Adrenal gland (tissue), 19 donors: ENCODE results near the gene CGREF1. TPM values are rescaled to one million over a fixed set of nuclear protein-coding genes. Genes with fewer than 3 reads are reported as not detected.

Experiments
- DNase-seq, 7 donors: peaks; one replicate each; pipeline ENCODE4 v3.0.0-alpha.2; 2019 to 2020
- H3K27ac ChIP-seq, 5 donors: fragments of 200-600 bp; sonication (generic) in 4 of 5; 1 replicate in 3 of 5; 2 replicates in 2 of 5; pipeline versions ENCODE4 v1.5.1 to v1.8.0; 2016 to 2020; ENCODE audit warnings: mild to moderate bottlenecking in 1 of 5
- H3K27me3 ChIP-seq: fragments of 200-600 bp; 2 replicates; pipeline ENCODE4 v1.8.0; 2021
- H3K36me3 ChIP-seq, 2 donors: fragments of 200-600 bp; replicated peaks in 1 of 2; 1 replicate in 1 of 2; 2 replicates in 1 of 2; pipeline versions ENCODE4 v1.5.1 to v1.8.0; 2018 to 2022
- H3K4me1 ChIP-seq, 2 donors: fragments of 200-600 bp; replicated peaks in 1 of 2; 1 replicate in 1 of 2; 2 replicates in 1 of 2; pipeline versions ENCODE4 v1.5.1 to v1.8.0; 2018 to 2021
- H3K4me3 ChIP-seq, 4 donors: fragments of 200-600 bp; sonication (generic) in 3 of 4; one replicate each; pipeline ENCODE4 v1.5.1; 2016 to 2018
- H3K9me3 ChIP-seq, 3 donors: fragments of 200-600 bp; sonication (generic) in 1 of 3; replicated peaks in 1 of 3; 1 replicate in 2 of 3; 2 replicates in 1 of 3; pipeline versions ENCODE4 v1.5.1 to v1.8.0; 2016 to 2021
- CTCF ChIP-seq, 6 experiments: fragments of 450-650 bp in 4 of 6; fragments of 200-600 bp in 2 of 6; sonication (generic) in 1 of 6; IDR thresholded peaks; 1 replicate in 5 of 6; 2 replicates in 1 of 6; pipeline versions ENCODE4 v1.5.1 to v1.8.0; 2016 to 2021; ENCODE audit warnings: antibody characterized with exemption in 6 of 6, mild to moderate bottlenecking in 2 of 6, moderate library complexity in 1 of 6
- POLR2A ChIP-seq, 2 donors: fragments of 450-650 bp; IDR thresholded peaks; one replicate each; pipeline ENCODE4 v1.6.1; 2017; ENCODE audit warnings: antibody characterized with exemption in 2 of 2, mild to moderate bottlenecking in 2 of 2, moderate library complexity in 1 of 2
- WGBS, 4 donors: extraction: QIAGEN DNeasy Blood & Tissue Kit in 2 of 4; methylation state at CpG; one replicate each; pipeline versions ENCODE4 v1.1.5 to v1.1.7; 2013 to 2017; 5-methylcytosine and 5-hydroxymethylcytosine counted together
- intact Hi-C, 2 donors: fragments of 100-400 bp; cut with DNase I; formaldehyde crosslinking; loops; one replicate each; pipeline versions ENCODE4 v1.14.1 to v1.15.0; 2022 to 2023
- long read RNA-seq, 10 donors: library from polyadenylated mRNA in 3 of 10; unstranded in 2 of 10; stranded (forward) in 1 of 10; transcript quantifications; one replicate each; pipeline ENCODE4 v2.0.0 and lab custom pipeline, GENCODE V29; 2021 to 2026
- polyA plus RNA-seq, 3 donors: library from polyadenylated mRNA; stranded (reverse); fragments of 200-250 nt in 2 of 3; fragments of 350-450 nt in 1 of 3; fragmentation: Illumina TruSeq in 1 of 3; extraction: RNeasy Lipid Tissue Mini Kit (QIAGEN cat#74804) in 1 of 3; gene quantifications; one replicate each; pipeline ENCODE4 v1.2.3, GENCODE V29; 2013 to 2014
- total RNA-seq, 9 donors: library from RNA; depleted of rRNA in 4 of 9; stranded (reverse); fragments of >200 nt in 4 of 9; fragments of 120-200 nt in 1 of 9; fragmentation: NEBNext Ultra II Directional in 1 of 9; extraction: Animal tissue kit (Norgen Biotek cat#: 25700) in 1 of 9; gene quantifications; one replicate each; pipeline versions ENCODE4 v1.1.0 to v1.2.4, GENCODE V29; 2013 to 2023
- donor health status: healthy with polysubstance abuse.
- donor health status: Bipolar disorder and iron deficiency.
- donor health status: DM: yes; HTN: yes; CAD: no.
- donor health status: DM: no; HTN: no; CAD: no.
- donor health status: DM: no; HTN: no; CAD: no.
- donor health status: DM: yes; HTN: yes; CAD: no.

Gene CGREF1
- total RNA-seq (1 to 10 TPM in 4 of 9 donors, under 1 TPM in 4, not detected in 1; 0.52 to 4.7 (median 1.0) TPM), polyA plus RNA-seq (1 to 10 TPM; 1.8 to 2.0 (median 2.0) TPM)
- long read RNA-seq, donor 1 = 0 reads
- long read RNA-seq, donor 2 = 0 reads
- long read RNA-seq, donor 3 = 0 reads
- long read RNA-seq, donor 4 = 0 reads
- long read RNA-seq, donor 5 = 0 reads
- long read RNA-seq, donor 6, partial matches to known transcripts = 0 of 1 reads
- long read RNA-seq, donor 6, other reads (novel, unspliced or antisense) = 1 of 1 reads
- long read RNA-seq, donor 7 = 0 reads
- long read RNA-seq, donor 8 = 0 reads
- long read RNA-seq, donor 9 = 0 reads
- long read RNA-seq, donor 10 = 0 reads

GRCh38 chr2:27118525-27119329 is at the start of gene CGREF1:
Gene CGREF1, minus strand, starts transcription at chr2:27119128. Its CDS starts 14,762 bp downstream, at chr2:27104366.
- DNase-seq = no peak
- H3K27me3 ChIP-seq = peaks cover 9% of the 10 kb centered on the region
- H3K9me3 ChIP-seq = no peaks in the 10 kb centered on the region
- intact Hi-C loops = no loop called here
- TF ChIP-seq CTCF (IDR thresholded peaks at IDR 0.05) (no peak), POLR2A (IDR thresholded peaks at IDR 0.05) (no peak)
- no peaks in the 10 kb centered on the region for H3K36me3 ChIP-seq
- no peak within 1 kb of the TSS for H3K27ac ChIP-seq
- WGBS, 4 donors = 3 to 33% (median 4%) methylated on average over 8 to 84 of the region's 84 CpGs
- H3K4me1 ChIP-seq = peaks cover 0 to 11% of the 10 kb centered on the region in 2 donors
- peak within 1 kb of the TSS in 1 of 4 donors; percentile 51 for H3K4me3 ChIP-seq

GRCh38 chr2:27164960-27165763 is 46.2 kb upstream of the CGREF1 start:
- intact Hi-C loops = no loop called here
- 90 to 92% (median 91%) methylated on average over 8 of the region's 8 CpGs for WGBS, 4 donors
- Histone ChIP-seq H3K4me1 (peaks cover 0 to 3% of the 10 kb centered on the region in 2 donors), H3K27me3 (no peaks in the 10 kb centered on the region), H3K9me3 (no peaks in the 10 kb centered on the region), H3K4me3 (no peak overlapping the region), H3K27ac (no peak overlapping the region), H3K36me3 (no peaks in the 10 kb centered on the region)
- TF ChIP-seq CTCF (IDR thresholded peaks at IDR 0.05) (no peak), POLR2A (IDR thresholded peaks at IDR 0.05) (no peak)
- no peak for DNase-seq

- intact Hi-C loops = no loop called here
- TF ChIP-seq POLR2A (IDR thresholded peaks at IDR 0.05) = peak in 1 of 2 donors; percentile 6
- TF ChIP-seq CTCF (IDR thresholded peaks at IDR 0.05) = no peak
- Histone ChIP-seq H3K4me1 (no peaks in the 10 kb centered on the region), H3K27me3 (no peaks in the 10 kb centered on the region), H3K4me3 (no peak overlapping the region), H3K36me3 (no peaks in the 10 kb centered on the region), H3K9me3 (no peaks in the 10 kb centered on the region), H3K27ac (no peak overlapping the region)
- DNase-seq = no peak
- 80 to 86% (median 81%) methylated on average over 15 of the region's 15 CpGs for WGBS, 4 donors
Observed at GRCh38 chr2:27162151-27163121, 43.5 kb upstream of the CGREF1 start.
